ENCODE data around the gene DNAH1.
A peak's percentile ranks its signal among the peaks of the same experiment; 100 is the strongest.

The DNAH1 gene

GRCh38 chr3:52402706-52403270 is 86.7 kb downstream of the DNAH1 start:
- Mint-ChIP-seq H3K4me1 (no peaks in the 10 kb centered on the region), H3K36me3 (ENCODE audit: low read depth) (peaks cover 42% of the 10 kb centered on the region), H3K4me3 (no peak overlapping the region), H3K27me3 (ENCODE audit: low read depth) (no peaks in the 10 kb centered on the region), H3K27ac (no peak overlapping the region), H3K9me3 (no peaks in the 10 kb centered on the region)
- no peak for TF ChIP-seq CTCF (IDR thresholded peaks at IDR 0.05; ENCODE audit: unreplicated experiment in 3 of 3)

- Mint-ChIP-seq H3K27ac (no peak overlapping the region), H3K36me3 (ENCODE audit: low read depth) (peaks cover 46% of the 10 kb centered on the region), H3K4me1 (peaks cover 4% of the 10 kb centered on the region), H3K9me3 (no peaks in the 10 kb centered on the region), H3K4me3 (no peak overlapping the region), H3K27me3 (ENCODE audit: low read depth) (no peaks in the 10 kb centered on the region)
- TF ChIP-seq CTCF (IDR thresholded peaks at IDR 0.05; ENCODE audit: unreplicated experiment in 3 of 3) = no peak
Measured at GRCh38 chr3:52403271-52403841, 87.2 kb downstream of the DNAH1 start.

GRCh38 chr3:52403955-52404354 is 87.8 kb downstream of the DNAH1 start:
- Mint-ChIP-seq H3K27me3 (ENCODE audit: low read depth) (no peaks in the 10 kb centered on the region), H3K36me3 (ENCODE audit: low read depth) (peaks cover 50% of the 10 kb centered on the region), H3K4me3 (no peak overlapping the region), H3K27ac (no peak overlapping the region), H3K4me1 (peaks cover 10% of the 10 kb centered on the region), H3K9me3 (no peaks in the 10 kb centered on the region)
- TF ChIP-seq CTCF (IDR thresholded peaks at IDR 0.05; ENCODE audit: unreplicated experiment in 3 of 3) = no peak

- Mint-ChIP-seq H3K4me3 (no peak overlapping the region), H3K9me3 (no peaks in the 10 kb centered on the region), H3K4me1 (peaks cover 12% of the 10 kb centered on the region), H3K27me3 (ENCODE audit: low read depth) (no peaks in the 10 kb centered on the region), H3K27ac (no peak overlapping the region), H3K36me3 (ENCODE audit: low read depth) (peaks cover 50% of the 10 kb centered on the region)
- TF ChIP-seq CTCF (IDR thresholded peaks at IDR 0.05; ENCODE audit: unreplicated experiment in 3 of 3) = no peak
Measured at GRCh38 chr3:52404391-52404790, 88.3 kb downstream of the DNAH1 start.

GRCh38 chr3:52405066-52405465 is 88.9 kb downstream of the DNAH1 start:
- Mint-ChIP-seq H3K27ac (no peak overlapping the region), H3K4me1 (peaks cover 12% of the 10 kb centered on the region), H3K27me3 (ENCODE audit: low read depth) (no peaks in the 10 kb centered on the region), H3K36me3 (ENCODE audit: low read depth) (peaks cover 50% of the 10 kb centered on the region), H3K9me3 (no peaks in the 10 kb centered on the region), H3K4me3 (peak overlapping the region in 1 of 3 experiments; percentile 39)
- TF ChIP-seq CTCF (IDR thresholded peaks at IDR 0.05; ENCODE audit: unreplicated experiment in 3 of 3) = no peak

- Mint-ChIP-seq H3K36me3 (ENCODE audit: low read depth) (peaks cover 50% of the 10 kb centered on the region), H3K27me3 (ENCODE audit: low read depth) (no peaks in the 10 kb centered on the region), H3K4me1 (peaks cover 12% of the 10 kb centered on the region), H3K4me3 (peak overlapping the region; percentile 16 to 54 (median 25)), H3K27ac (no peak overlapping the region), H3K9me3 (no peaks in the 10 kb centered on the region)
- TF ChIP-seq CTCF (IDR thresholded peaks at IDR 0.05; ENCODE audit: unreplicated experiment in 3 of 3) = no peak
Measured at GRCh38 chr3:52405601-52406110, 89.5 kb downstream of the DNAH1 start.

Measured in nephron (organoid).